SU-DHL-6 (cell line): ENCODE results near the gene STK39.

ENCODE experiments used
- CTCF ChIP-seq: fragments of 200-600 bp; sonication (generic); IDR thresholded peaks from one replicate; pipeline ENCODE4 v1.5.1; 2017; ENCODE audit warnings: antibody characterized with exemption, mild to moderate bottlenecking, low read length, moderate library complexity; ENCODE audit not compliant: insufficient read depth, poor library complexity, severe bottlenecking
- EZH2phosphoT487 ChIP-seq: fragments of 200-600 bp; sonication (generic), shearing (Covaris generic); conservative IDR thresholded peaks from 2 replicates; pipeline ENCODE4 v1.6.1; 2018; ENCODE audit warnings: mild to moderate bottlenecking, antibody characterized with exemption, low read length, moderate library complexity, mixed read lengths

DNA sequence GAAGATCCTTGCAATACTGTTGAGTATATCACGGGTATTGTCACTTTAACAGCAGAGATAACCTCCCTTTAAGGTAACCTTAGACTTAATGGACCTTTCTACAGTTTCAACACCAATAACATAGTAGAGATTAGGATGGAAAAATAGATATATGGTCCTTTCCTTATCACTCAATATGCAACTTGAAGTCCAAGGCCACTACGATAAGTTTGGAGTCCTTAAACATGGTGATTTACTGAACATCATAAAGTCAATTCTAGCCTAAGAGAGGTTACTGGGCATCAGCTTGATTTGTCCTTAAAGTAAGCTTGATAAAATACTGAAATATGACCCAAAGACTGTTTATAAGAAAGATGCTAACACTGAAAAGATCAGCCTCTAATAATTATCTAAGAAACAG lies 203.2 kb downstream of the STK39 start:
- no peak for TF ChIP-seq CTCF
- no peak for TF ChIP-seq EZH2phosphoT487
